ENCODE measurements around the gene LHFPL6.

LHFPL6 gene

DNA sequence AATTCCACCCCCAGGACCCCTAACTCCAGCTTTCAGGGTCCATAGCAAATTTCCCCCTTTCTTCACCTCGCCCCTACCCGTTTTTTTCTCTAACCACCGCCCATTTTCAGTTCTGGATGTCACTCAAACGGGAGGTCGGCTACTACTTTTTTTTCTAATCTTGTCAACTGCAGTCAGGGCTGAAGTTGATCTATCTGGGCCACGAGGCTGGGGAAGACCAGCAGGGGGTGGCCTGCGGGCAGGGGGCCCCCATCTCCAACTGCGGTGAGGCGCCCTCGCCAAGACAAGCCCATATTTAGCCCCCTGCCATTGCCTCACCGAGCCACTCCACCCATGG is 748 bp downstream of the LHFPL6 start:
- H3K27ac Mint-ChIP-seq = no peak overlapping the region
- ATAC-seq (no peak), DNase-seq (ENCODE audit: low spot score in 2 of 2) (no peak)
- peak overlapping the region; percentile 72 for H3K4me3 Mint-ChIP-seq
- no peaks in the 10 kb centered on the region for H3K9me3 Mint-ChIP-seq
- H3K4me1 Mint-ChIP-seq = peaks cover 17% of the 10 kb centered on the region
- no peaks in the 10 kb centered on the region for H3K36me3 Mint-ChIP-seq

- peaks cover 17% of the 10 kb centered on the region for H3K4me1 Mint-ChIP-seq
- H3K4me3 Mint-ChIP-seq = peak overlapping the region; percentile 72
- DNase-seq (ENCODE audit: low spot score in 2 of 2) (no peak), ATAC-seq (no peak)
- no peaks in the 10 kb centered on the region for H3K36me3 Mint-ChIP-seq
- no peaks in the 10 kb centered on the region for H3K9me3 Mint-ChIP-seq
- H3K27ac Mint-ChIP-seq = no peak overlapping the region
Observed at GRCh38 chr13:39601636-39602035, 1.4 kb downstream of the LHFPL6 start.

DNA sequence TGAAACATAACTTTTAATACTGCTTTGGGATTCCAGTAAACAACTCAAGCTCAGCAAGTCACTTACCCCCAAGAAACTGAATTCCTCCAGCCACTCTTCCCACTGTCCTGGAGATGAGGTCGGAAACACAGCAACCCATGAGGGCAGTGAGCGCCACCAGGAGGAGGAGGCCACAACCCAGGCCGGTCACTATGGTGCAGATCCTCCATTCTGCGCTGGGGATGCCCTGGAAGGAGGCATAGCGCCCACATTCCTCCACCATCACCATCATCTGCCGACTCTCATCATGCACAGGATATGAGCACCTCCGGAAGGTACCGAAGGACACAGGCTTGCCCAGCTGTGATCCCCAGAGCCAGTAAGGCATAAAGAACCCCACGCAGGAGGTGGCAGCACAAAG is 2.2 kb downstream of the LHFPL6 start:
- Mint-ChIP-seq H3K4me1 (peaks cover 17% of the 10 kb centered on the region), H3K9me3 (no peaks in the 10 kb centered on the region), H3K4me3 (no peak overlapping the region), H3K27ac (no peak overlapping the region), H3K36me3 (no peaks in the 10 kb centered on the region)
- ATAC-seq = no peak
- no peak for DNase-seq (ENCODE audit: low spot score in 2 of 2)

DNA sequence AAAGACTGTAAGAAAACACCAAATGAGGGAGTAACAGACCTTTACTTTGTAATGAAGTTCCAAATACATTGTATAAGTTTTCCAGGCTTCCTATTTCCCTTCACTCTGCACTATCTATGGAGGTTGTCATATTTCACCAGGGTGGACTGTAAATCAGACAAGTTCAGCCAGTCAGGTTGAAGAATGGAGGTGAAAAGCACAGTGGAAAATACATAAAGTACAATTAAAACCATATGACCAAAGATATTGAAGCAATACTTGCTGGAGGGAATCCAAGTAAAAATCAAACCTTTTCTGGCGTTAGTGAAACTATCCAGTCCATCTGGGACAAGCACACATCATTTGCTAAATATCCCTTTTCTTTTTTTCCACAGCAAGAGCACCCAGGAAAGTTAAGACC is 3.2 kb downstream of the LHFPL6 start:
- no peaks in the 10 kb centered on the region for H3K36me3 Mint-ChIP-seq
- DNase-seq (ENCODE audit: low spot score in 2 of 2) (no peak), ATAC-seq (no peak)
- no peak overlapping the region for H3K27ac Mint-ChIP-seq
- no peaks in the 10 kb centered on the region for H3K9me3 Mint-ChIP-seq
- no peak overlapping the region for H3K4me3 Mint-ChIP-seq
- H3K4me1 Mint-ChIP-seq = peaks cover 17% of the 10 kb centered on the region

GRCh38 chr13:39599012-39599411 is 4.0 kb downstream of the LHFPL6 start:
- no peaks in the 10 kb centered on the region for H3K36me3 Mint-ChIP-seq
- H3K27ac Mint-ChIP-seq = no peak overlapping the region
- H3K9me3 Mint-ChIP-seq = no peaks in the 10 kb centered on the region
- H3K4me1 Mint-ChIP-seq = peaks cover 16% of the 10 kb centered on the region
- no peak overlapping the region for H3K4me3 Mint-ChIP-seq
- ATAC-seq (no peak), DNase-seq (ENCODE audit: low spot score in 2 of 2) (no peak)

DNA sequence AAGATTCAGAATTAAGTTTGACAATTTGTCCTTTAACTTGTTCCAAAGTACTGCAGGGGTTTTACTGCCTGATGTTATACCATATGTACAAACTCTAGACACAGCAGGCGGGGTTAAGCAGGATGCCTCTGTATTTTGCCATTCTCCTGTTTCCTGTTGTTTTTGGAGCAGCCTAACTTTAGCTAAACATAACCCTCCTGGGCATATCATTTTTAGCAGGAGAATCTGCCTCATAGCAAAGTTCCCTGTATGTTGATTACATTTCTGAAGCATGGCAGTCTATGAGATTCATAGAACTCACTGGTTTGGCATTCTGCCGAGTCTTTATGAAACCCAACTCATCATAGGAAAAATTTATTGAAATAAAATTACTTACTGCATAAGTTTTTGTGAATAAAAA is 5.2 kb downstream of the LHFPL6 start:
- Mint-ChIP-seq H3K27ac (no peak overlapping the region), H3K9me3 (no peaks in the 10 kb centered on the region), H3K4me3 (no peak overlapping the region), H3K4me1 (peaks cover 7% of the 10 kb centered on the region), H3K36me3 (no peaks in the 10 kb centered on the region)
- DNase-seq (ENCODE audit: low spot score in 2 of 2) (no peak), ATAC-seq (no peak)

GRCh38 chr13:39596685-39597084 is 6.3 kb downstream of the LHFPL6 start:
- H3K4me1 Mint-ChIP-seq = no peaks in the 10 kb centered on the region
- H3K4me3 Mint-ChIP-seq = no peak overlapping the region
- DNase-seq (ENCODE audit: low spot score in 2 of 2) = no peak
- H3K9me3 Mint-ChIP-seq = no peaks in the 10 kb centered on the region
- no peaks in the 10 kb centered on the region for H3K36me3 Mint-ChIP-seq
- ATAC-seq = no peak
- H3K27ac Mint-ChIP-seq = no peak overlapping the region

- DNase-seq (ENCODE audit: low spot score in 2 of 2) (no peak), ATAC-seq (peak; percentile 31)
- no peaks in the 10 kb centered on the region for H3K9me3 Mint-ChIP-seq
- H3K27ac Mint-ChIP-seq = no peak overlapping the region
- no peaks in the 10 kb centered on the region for H3K36me3 Mint-ChIP-seq
- no peaks in the 10 kb centered on the region for H3K4me1 Mint-ChIP-seq
- no peak overlapping the region for H3K4me3 Mint-ChIP-seq
Observed at GRCh38 chr13:39596176-39596575, 6.8 kb downstream of the LHFPL6 start.

GRCh38 chr13:39590466-39591036 is 12.4 kb downstream of the LHFPL6 start:
- H3K27ac Mint-ChIP-seq = no peak overlapping the region
- H3K4me1 Mint-ChIP-seq = no peaks in the 10 kb centered on the region
- H3K9me3 Mint-ChIP-seq = no peaks in the 10 kb centered on the region
- H3K4me3 Mint-ChIP-seq = no peak overlapping the region
- DNase-seq (ENCODE audit: low spot score in 2 of 2) (no peak), ATAC-seq (no peak)
- no peaks in the 10 kb centered on the region for H3K36me3 Mint-ChIP-seq

GRCh38 chr13:39588384-39588783 is 14.6 kb downstream of the LHFPL6 start:
- H3K36me3 Mint-ChIP-seq = no peaks in the 10 kb centered on the region
- no peaks in the 10 kb centered on the region for H3K4me1 Mint-ChIP-seq
- H3K4me3 Mint-ChIP-seq = no peak overlapping the region
- no peak for DNase-seq (ENCODE audit: low spot score in 2 of 2)
- no peak overlapping the region for H3K27ac Mint-ChIP-seq
- no peaks in the 10 kb centered on the region for H3K9me3 Mint-ChIP-seq
- no peak for ATAC-seq

GRCh38 chr13:39587939-39588338 is 15.1 kb downstream of the LHFPL6 start:
- Mint-ChIP-seq H3K9me3 (no peaks in the 10 kb centered on the region), H3K27ac (no peak overlapping the region), H3K36me3 (no peaks in the 10 kb centered on the region), H3K4me3 (no peak overlapping the region), H3K4me1 (no peaks in the 10 kb centered on the region)
- ATAC-seq (no peak), DNase-seq (ENCODE audit: low spot score in 2 of 2) (no peak)

GRCh38 chr13:39586958-39587605 is 15.9 kb downstream of the LHFPL6 start:
- ATAC-seq (no peak), DNase-seq (ENCODE audit: low spot score in 2 of 2) (no peak)
- no peaks in the 10 kb centered on the region for H3K36me3 Mint-ChIP-seq
- H3K4me3 Mint-ChIP-seq = no peak overlapping the region
- H3K4me1 Mint-ChIP-seq = no peaks in the 10 kb centered on the region
- H3K9me3 Mint-ChIP-seq = no peaks in the 10 kb centered on the region
- H3K27ac Mint-ChIP-seq = no peak overlapping the region

GRCh38 chr13:39586151-39586550 is 16.8 kb downstream of the LHFPL6 start:
- no peaks in the 10 kb centered on the region for H3K4me1 Mint-ChIP-seq
- H3K36me3 Mint-ChIP-seq = no peaks in the 10 kb centered on the region
- no peaks in the 10 kb centered on the region for H3K9me3 Mint-ChIP-seq
- H3K27ac Mint-ChIP-seq = no peak overlapping the region
- H3K4me3 Mint-ChIP-seq = no peak overlapping the region
- DNase-seq (ENCODE audit: low spot score in 2 of 2) (no peak), ATAC-seq (no peak)

DNA sequence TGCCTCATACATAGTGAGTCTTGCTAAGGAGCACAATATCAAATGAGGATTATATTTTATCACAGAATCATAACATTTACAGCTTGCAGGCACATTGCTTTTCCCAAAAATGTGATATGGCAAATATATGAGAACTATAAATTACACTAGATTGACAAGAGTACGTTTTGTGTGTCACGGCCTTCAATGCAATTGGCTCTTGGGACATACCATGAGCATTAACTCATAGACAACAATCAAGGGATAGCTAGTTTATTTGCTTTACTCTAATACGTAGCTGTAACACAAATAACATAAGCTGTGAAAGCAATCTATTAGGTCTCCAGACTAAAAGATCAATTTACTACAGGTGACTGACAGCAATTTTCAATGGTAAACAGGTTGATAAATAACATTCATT is 17.8 kb downstream of the LHFPL6 start:
- Mint-ChIP-seq H3K4me1 (no peaks in the 10 kb centered on the region), H3K4me3 (no peak overlapping the region), H3K27ac (no peak overlapping the region), H3K9me3 (no peaks in the 10 kb centered on the region), H3K36me3 (no peaks in the 10 kb centered on the region)
- no peak for ATAC-seq
- DNase-seq (ENCODE audit: low spot score in 2 of 2) = no peak

- DNase-seq (ENCODE audit: low spot score in 2 of 2) = no peak
- Mint-ChIP-seq H3K4me3 (no peak overlapping the region), H3K27ac (no peak overlapping the region), H3K4me1 (no peaks in the 10 kb centered on the region), H3K36me3 (no peaks in the 10 kb centered on the region), H3K9me3 (no peaks in the 10 kb centered on the region)
- no peak for ATAC-seq
Observed at GRCh38 chr13:39580881-39581575, 22.0 kb downstream of the LHFPL6 start.

DNA sequence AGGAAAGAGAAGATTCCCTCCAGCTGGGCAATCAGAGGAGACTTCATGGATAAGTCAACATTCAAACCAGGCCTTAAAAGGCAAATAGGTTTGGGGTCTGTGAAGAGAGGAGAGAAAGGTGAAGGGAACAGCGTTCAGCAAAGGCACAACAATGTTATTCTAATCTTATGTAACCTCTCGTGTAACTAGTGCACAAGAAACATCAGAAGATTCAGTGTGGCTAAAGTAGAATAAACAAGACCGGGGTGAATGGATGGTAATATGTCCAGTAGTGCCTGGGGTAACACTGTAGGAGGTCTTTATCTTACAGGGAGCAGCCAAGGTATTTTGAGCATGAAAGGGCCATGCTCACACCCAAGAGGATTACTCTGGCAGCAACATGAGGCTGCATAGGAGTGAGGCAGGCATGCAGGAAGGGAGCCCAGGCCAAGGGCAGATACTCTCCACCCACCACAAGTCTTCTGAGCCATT is 24.1 kb downstream of the LHFPL6 start:
- Mint-ChIP-seq H3K36me3 (no peaks in the 10 kb centered on the region), H3K4me1 (no peaks in the 10 kb centered on the region), H3K4me3 (no peak overlapping the region), H3K27ac (no peak overlapping the region), H3K9me3 (no peaks in the 10 kb centered on the region)
- DNase-seq (ENCODE audit: low spot score in 2 of 2) = no peak
- ATAC-seq = peak; percentile 36
